ENCODE data around the gene SRP54.

The SRP54 gene

DNA sequence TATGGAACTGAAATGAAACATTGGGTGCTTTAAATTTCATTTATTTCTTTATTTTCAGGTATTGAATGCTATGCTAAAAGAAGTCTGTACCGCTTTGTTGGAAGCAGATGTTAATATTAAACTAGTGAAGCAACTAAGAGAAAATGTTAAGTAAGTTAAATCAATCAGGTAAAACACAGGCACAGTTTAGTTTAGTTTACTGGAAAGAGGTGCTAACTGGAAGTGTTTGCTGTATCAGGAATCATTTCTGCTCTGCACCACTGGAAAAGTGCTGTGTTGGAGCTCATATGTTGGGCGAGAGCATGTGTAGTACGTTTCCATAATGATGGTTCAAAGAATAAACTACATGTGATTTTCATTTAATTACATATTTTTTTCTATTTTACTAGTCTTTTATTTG is 16.7 kb downstream of the SRP54 start:
- in situ Hi-C loops (cut with HindIII; ENCODE audit: low pct_ligation_motif_present, low sequenced_read_pairs) = no loop called here
- TF ChIP-seq, protein P1, sequence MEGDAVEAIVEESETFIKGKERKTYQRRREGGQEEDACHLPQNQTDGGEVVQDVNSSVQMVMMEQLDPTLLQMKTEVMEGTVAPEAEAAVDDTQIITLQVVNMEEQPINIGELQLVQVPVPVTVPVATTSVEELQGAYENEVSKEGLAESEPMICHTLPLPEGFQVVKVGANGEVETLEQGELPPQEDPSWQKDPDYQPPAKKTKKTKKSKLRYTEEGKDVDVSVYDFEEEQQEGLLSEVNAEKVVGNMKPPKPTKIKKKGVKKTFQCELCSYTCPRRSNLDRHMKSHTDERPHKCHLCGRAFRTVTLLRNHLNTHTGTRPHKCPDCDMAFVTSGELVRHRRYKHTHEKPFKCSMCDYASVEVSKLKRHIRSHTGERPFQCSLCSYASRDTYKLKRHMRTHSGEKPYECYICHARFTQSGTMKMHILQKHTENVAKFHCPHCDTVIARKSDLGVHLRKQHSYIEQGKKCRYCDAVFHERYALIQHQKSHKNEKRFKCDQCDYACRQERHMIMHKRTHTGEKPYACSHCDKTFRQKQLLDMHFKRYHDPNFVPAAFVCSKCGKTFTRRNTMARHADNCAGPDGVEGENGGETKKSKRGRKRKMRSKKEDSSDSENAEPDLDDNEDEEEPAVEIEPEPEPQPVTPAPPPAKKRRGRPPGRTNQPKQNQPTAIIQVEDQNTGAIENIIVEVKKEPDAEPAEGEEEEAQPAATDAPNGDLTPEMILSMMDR (IDR thresholded peaks at IDR 0.05; ENCODE audit: low read depth, low read length, missing control alignments) = no peak
- Histone ChIP-seq H3K27ac (no peak overlapping the region), H3K27me3 (replicated peaks) (no peaks in the 10 kb centered on the region), H3K4me3 (ENCODE audit: low read depth, low read length) (no peak overlapping the region), H3K36me3 (replicated peaks) (no peaks in the 10 kb centered on the region)
- no peak for DNase-seq

DNA sequence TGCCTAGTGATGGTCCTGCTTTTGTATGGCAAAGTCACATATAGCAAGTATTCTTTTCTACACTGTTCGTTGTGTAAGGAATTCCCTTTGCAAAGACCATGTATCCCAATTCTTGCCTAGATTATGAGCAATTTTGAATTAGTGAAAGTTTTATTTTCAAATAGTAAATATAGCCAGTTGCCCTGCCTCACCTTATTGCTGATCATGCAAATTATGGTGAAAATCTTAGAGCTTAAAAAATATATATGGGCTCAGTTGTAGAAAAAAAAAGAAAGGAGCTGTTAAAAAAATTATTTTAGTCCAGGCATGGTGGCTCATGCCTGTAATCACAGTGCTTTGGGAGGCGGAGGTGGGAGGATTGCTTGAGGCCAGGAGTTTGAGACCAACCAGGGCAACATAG is 18.8 kb downstream of the SRP54 start:
- H3K27me3 ChIP-seq (replicated peaks) = no peaks in the 10 kb centered on the region
- TF ChIP-seq, protein P1 (IDR thresholded peaks at IDR 0.05; ENCODE audit: low read depth, low read length, missing control alignments) = no peak
- H3K4me3 ChIP-seq (ENCODE audit: low read depth, low read length) = no peak overlapping the region
- peaks cover 9% of the 10 kb centered on the region for H3K36me3 ChIP-seq (replicated peaks)
- in situ Hi-C loops (cut with HindIII; ENCODE audit: low pct_ligation_motif_present, low sequenced_read_pairs) = no loop called here
- no peak for DNase-seq
- H3K27ac ChIP-seq = no peak overlapping the region

DNA sequence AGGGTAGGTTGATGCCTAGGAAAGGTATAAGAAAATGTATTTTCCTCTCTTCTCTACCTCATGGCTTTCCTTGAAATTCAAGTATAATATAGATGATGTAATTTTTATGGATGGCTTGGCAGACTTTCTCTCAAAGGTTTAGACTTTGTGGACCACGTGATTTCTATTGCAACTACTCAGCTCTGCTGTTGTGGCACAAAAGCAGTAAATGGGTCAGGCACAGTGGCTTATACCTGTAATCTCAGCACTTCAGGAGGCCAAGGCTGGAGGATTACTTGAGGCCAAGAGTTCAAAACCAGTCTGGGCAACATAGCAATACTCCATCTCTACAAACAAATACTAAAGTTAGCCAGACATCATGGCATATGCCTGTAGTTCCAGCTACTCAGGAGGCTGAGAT is 22.0 kb downstream of the SRP54 start:
- TF ChIP-seq, protein P1 (IDR thresholded peaks at IDR 0.05; ENCODE audit: low read depth, low read length, missing control alignments) = no peak
- DNase-seq = no peak
- H3K27me3 ChIP-seq (replicated peaks) = no peaks in the 10 kb centered on the region
- in situ Hi-C loops (cut with HindIII; ENCODE audit: low pct_ligation_motif_present, low sequenced_read_pairs) = no loop called here
- no peak overlapping the region for H3K4me3 ChIP-seq (ENCODE audit: low read depth, low read length)
- peaks cover 11% of the 10 kb centered on the region for H3K36me3 ChIP-seq (replicated peaks)
- H3K27ac ChIP-seq = no peak overlapping the region

DNA sequence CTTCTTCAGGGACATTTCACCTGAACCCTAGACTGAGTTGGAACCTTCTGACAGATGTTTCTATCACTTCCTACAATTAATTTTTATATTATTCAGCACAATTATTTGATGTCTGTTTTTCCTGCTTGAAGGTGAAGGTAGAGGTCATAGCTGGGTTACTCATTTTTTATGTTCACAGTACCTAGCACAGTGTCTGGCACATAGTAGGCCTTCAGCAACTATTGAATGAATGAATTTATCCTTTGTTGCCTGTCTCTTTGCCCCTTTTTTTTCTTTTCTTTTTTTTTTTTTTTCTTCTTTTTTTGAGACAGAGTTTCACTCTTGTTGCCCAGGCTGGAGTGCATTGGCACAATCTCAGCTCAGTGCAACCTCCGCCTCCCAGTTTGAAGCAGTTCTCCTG is 33.8 kb downstream of the SRP54 start:
- Histone ChIP-seq H3K27ac (no peak overlapping the region), H3K36me3 (replicated peaks) (peaks cover 42% of the 10 kb centered on the region), H3K27me3 (replicated peaks) (no peaks in the 10 kb centered on the region), H3K4me3 (ENCODE audit: low read depth, low read length) (no peak overlapping the region)
- no peak for DNase-seq
- in situ Hi-C loops (cut with HindIII; ENCODE audit: low pct_ligation_motif_present, low sequenced_read_pairs) = no loop called here
- TF ChIP-seq, protein P1 (IDR thresholded peaks at IDR 0.05; ENCODE audit: low read depth, low read length, missing control alignments) = no peak

DNA sequence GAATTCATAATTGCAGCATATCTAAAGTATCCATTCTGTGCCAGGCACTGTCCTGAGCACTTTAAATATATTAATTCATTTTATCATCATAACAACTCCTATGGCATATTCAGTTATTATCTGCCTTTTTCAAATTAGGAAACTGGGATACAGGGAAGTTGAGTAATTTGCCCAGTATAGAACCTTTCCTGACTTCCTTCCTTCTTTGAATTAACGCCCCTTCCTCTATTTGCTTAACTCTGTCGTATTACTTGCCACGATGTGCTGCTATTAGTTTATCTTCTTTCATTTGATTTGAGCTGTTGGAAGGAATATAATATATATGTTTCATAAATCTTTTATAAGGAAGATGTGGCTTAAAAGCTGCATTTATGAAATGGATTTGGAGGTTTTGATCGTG is 37.9 kb downstream of the SRP54 start:
- no peak for DNase-seq
- peaks cover 34% of the 10 kb centered on the region for H3K36me3 ChIP-seq (replicated peaks)
- no peaks in the 10 kb centered on the region for H3K27me3 ChIP-seq (replicated peaks)
- no peak overlapping the region for H3K27ac ChIP-seq
- TF ChIP-seq, protein P1 (IDR thresholded peaks at IDR 0.05; ENCODE audit: low read depth, low read length, missing control alignments) = no peak
- in situ Hi-C loops (cut with HindIII; ENCODE audit: low pct_ligation_motif_present, low sequenced_read_pairs) = no loop called here
- H3K4me3 ChIP-seq (ENCODE audit: low read depth, low read length) = no peak overlapping the region

DNA sequence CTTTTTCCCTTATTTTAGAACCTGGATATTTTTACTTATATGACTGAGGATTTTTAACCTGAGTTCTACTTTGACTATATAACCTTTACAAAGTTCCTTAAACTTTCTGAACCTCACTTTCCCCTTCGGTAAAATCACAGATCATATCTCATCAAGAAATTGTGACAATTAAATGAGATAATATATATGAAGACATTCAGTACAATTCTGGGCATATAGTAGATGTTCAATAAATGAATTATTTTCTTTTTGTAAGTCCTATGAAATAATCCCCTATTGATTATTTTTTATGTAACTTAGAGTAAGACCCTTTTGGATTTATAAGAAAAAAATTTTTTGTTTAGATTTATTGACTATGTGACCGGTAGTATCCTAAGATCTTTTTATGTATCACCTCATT is 45.6 kb downstream of the SRP54 start:
- no peaks in the 10 kb centered on the region for H3K27me3 ChIP-seq (replicated peaks)
- in situ Hi-C loops (cut with HindIII; ENCODE audit: low pct_ligation_motif_present, low sequenced_read_pairs) = no loop called here
- H3K4me3 ChIP-seq (ENCODE audit: low read depth, low read length) = no peak overlapping the region
- TF ChIP-seq, protein P1 (IDR thresholded peaks at IDR 0.05; ENCODE audit: low read depth, low read length, missing control alignments) = no peak
- peaks cover 37% of the 10 kb centered on the region for H3K36me3 ChIP-seq (replicated peaks)
- no peak for DNase-seq
- no peak overlapping the region for H3K27ac ChIP-seq
